HG02798 (cell line): ENCODE data around the gene NBEAL2.

ENCODE experiments used
- ATAC-seq: cut with Tn5 transposase; IDR thresholded peaks from one replicate; pipeline ENCODE4 v1.9.1; 2021; ENCODE audit warnings: mild to moderate bottlenecking; ENCODE audit not compliant: unreplicated experiment, poor library complexity

NBEAL2 gene

GRCh38 chr3:46982546-46982945 is 3.1 kb downstream of the NBEAL2 start:
- no peak for ATAC-seq

- ATAC-seq = no peak
Observed at GRCh38 chr3:46984591-46985459, 5.4 kb downstream of the NBEAL2 start.

GRCh38 chr3:46985588-46985987 is 6.1 kb downstream of the NBEAL2 start:
- no peak for ATAC-seq

- no peak for ATAC-seq
Observed at GRCh38 chr3:46986055-46986730, 6.7 kb downstream of the NBEAL2 start.

- no peak for ATAC-seq
Observed at GRCh38 chr3:46986782-46987310, 7.4 kb downstream of the NBEAL2 start.

GRCh38 chr3:46987319-46987742 is 7.9 kb downstream of the NBEAL2 start:
- no peak for ATAC-seq

GRCh38 chr3:46987743-46988401 is 8.4 kb downstream of the NBEAL2 start:
- peak; percentile 75 for ATAC-seq

- ATAC-seq = no peak
Observed at GRCh38 chr3:46988616-46989015, 9.2 kb downstream of the NBEAL2 start.

- no peak for ATAC-seq
Observed at GRCh38 chr3:46989146-46989810, 9.8 kb downstream of the NBEAL2 start.

GRCh38 chr3:46990573-46991374 is 11.3 kb downstream of the NBEAL2 start:
- ATAC-seq = peak; percentile 46

GRCh38 chr3:46991406-46992165 is 12.1 kb downstream of the NBEAL2 start:
- no peak for ATAC-seq

- no peak for ATAC-seq
Observed at GRCh38 chr3:46992231-46992630, 12.8 kb downstream of the NBEAL2 start.

- ATAC-seq = no peak
Observed at GRCh38 chr3:46993292-46993691, 13.8 kb downstream of the NBEAL2 start.

- no peak for ATAC-seq
Observed at GRCh38 chr3:46993986-46994385, 14.5 kb downstream of the NBEAL2 start.

- no peak for ATAC-seq
Observed at GRCh38 chr3:46994801-46995731, 15.6 kb downstream of the NBEAL2 start.

- ATAC-seq = no peak
Observed at GRCh38 chr3:46995901-46996562, 16.6 kb downstream of the NBEAL2 start.
